PC-9 (cell line): Measurements from ENCODE around the gene CCL4L2. TPM values are rescaled to one million over a fixed set of nuclear protein-coding genes. Genes with fewer than 3 reads are reported as not detected.
"Not testable (repeated sequence)": the region's sequence is repeated elsewhere in the genome, so short reads cannot be mapped to it uniquely, and the experiment has no call there.

Experiments used
- Bru-seq: library from RNA; stranded (reverse); fragments of 400-500 nt; gene quantifications from one replicate; lab custom pipeline; 2021; lab: Mats Ljungman, UMichigan
- BruChase-seq, 2 experiments: library from RNA; stranded (reverse); fragments of 400-500 nt; gene quantifications; one replicate each; lab custom pipeline; 2021; lab: Mats Ljungman, UMichigan
- BruUV-seq: library from RNA; stranded (reverse); fragments of 400-500 nt; replicated peaks from 2 replicates; lab custom pipeline; 2021; lab: Mats Ljungman, UMichigan
- CTCF ChIA-PET: fragments of 300-600 bp; sonication (Branson Sonifier 250); formaldehyde crosslinking; loops from one replicate; lab custom pipeline; 2022; ENCODE audit warnings: antibody characterized with exemption; lab: Charles Lee
- POLR2A ChIA-PET: fragments of 300-600 bp; sonication (Branson Sonifier 250); formaldehyde crosslinking; loops from one replicate; lab custom pipeline; 2022; ENCODE audit warnings: antibody characterized with exemption; ENCODE audit not compliant: unreplicated experiment; lab: Charles Lee
- DNase-seq, 2 experiments: peaks; one replicate each; pipeline versions ENCODE4 v3.0.0 to v3.0.0-alpha.2; 2015 to 2022; ENCODE audit warnings: mixed read lengths in 1 of 2
- H2AFZ ChIP-seq: fragments of 200-600 bp; sonication (generic); 2 replicates; pipeline ENCODE4 v1.8.1; 2017; ENCODE audit warnings: antibody characterized with exemption
- H3F3A ChIP-seq: fragments of 200-600 bp; sonication (generic); 2 replicates; pipeline ENCODE4 v1.8.1; 2017; ENCODE audit warnings: antibody characterized with exemption, mild to moderate bottlenecking, low read depth; ENCODE audit not compliant: insufficient read depth
- H3K27ac ChIP-seq: fragments of 200-600 bp; sonication (generic); 2 replicates; pipeline ENCODE4 v1.6.1; 2016; ENCODE audit warnings: mixed run types
- H3K27me3 ChIP-seq: fragments of 200-600 bp; sonication (generic); 2 replicates; pipeline ENCODE4 v1.6.1; 2016; ENCODE audit warnings: low read depth, mixed run types; ENCODE audit not compliant: insufficient read depth
- H3K36me3 ChIP-seq: fragments of 200-600 bp; sonication (generic); 2 replicates; pipeline ENCODE4 v1.6.1; 2016; ENCODE audit warnings: low read depth, mixed run types
- H3K4me1 ChIP-seq: fragments of 200-600 bp; sonication (generic); replicated peaks from 2 replicates; pipeline ENCODE4 v1.6.1; 2016; ENCODE audit warnings: mixed run types; ENCODE audit not compliant: insufficient read depth
- H3K4me2 ChIP-seq: fragments of 200-600 bp; sonication (generic); 2 replicates; pipeline ENCODE4 v1.6.1; 2017; ENCODE audit warnings: mixed run types
- H3K4me3 ChIP-seq: fragments of 200-600 bp; sonication (generic); 2 replicates; pipeline ENCODE4 v1.6.1; 2016; ENCODE audit warnings: mixed run types
- H3K79me2 ChIP-seq: fragments of 200-600 bp; sonication (generic); 2 replicates; pipeline ENCODE4 v1.6.1; 2017; ENCODE audit warnings: low read depth, mixed run types
- H3K9me2 ChIP-seq: fragments of 200-600 bp; sonication (generic); 2 replicates; pipeline ENCODE4 v1.8.1; 2017; ENCODE audit warnings: mild to moderate bottlenecking; ENCODE audit not compliant: insufficient read depth
- H3K9me3 ChIP-seq: fragments of 200-600 bp; sonication (generic); 2 replicates; pipeline ENCODE4 v1.8.1; 2016; ENCODE audit warnings: low read depth; ENCODE audit not compliant: insufficient read depth
- H4K20me1 ChIP-seq: fragments of 200-600 bp; sonication (generic); 2 replicates; pipeline ENCODE4 v1.8.1; 2017; ENCODE audit not compliant: insufficient read depth
- intact Hi-C: fragments of 100-400 bp; cut with micrococcal nuclease; formaldehyde crosslinking; loops from one replicate; pipeline ENCODE4 v1.10.0; 2022; ENCODE audit not compliant: unreplicated experiment
- long read RNA-seq: library from polyadenylated mRNA; stranded (forward); transcript quantifications from one replicate; pipeline ENCODE4 v2.0.0, GENCODE V29; 2022
- total RNA-seq: library from RNA; stranded (reverse); gene quantifications from 2 replicates; pipeline ENCODE4 v1.2.3, GENCODE V29; 2021

Gene CCL4L2
- not detected in 2 replicates for total RNA-seq
- not detected for Bru-seq, nascent RNA
- BruChase-seq, experiment 1, labeled RNA remaining after a 2-hour chase = not detected
- BruChase-seq, experiment 2, labeled RNA remaining after a 6-hour chase = not detected
- long read RNA-seq = 0 reads

DNA sequence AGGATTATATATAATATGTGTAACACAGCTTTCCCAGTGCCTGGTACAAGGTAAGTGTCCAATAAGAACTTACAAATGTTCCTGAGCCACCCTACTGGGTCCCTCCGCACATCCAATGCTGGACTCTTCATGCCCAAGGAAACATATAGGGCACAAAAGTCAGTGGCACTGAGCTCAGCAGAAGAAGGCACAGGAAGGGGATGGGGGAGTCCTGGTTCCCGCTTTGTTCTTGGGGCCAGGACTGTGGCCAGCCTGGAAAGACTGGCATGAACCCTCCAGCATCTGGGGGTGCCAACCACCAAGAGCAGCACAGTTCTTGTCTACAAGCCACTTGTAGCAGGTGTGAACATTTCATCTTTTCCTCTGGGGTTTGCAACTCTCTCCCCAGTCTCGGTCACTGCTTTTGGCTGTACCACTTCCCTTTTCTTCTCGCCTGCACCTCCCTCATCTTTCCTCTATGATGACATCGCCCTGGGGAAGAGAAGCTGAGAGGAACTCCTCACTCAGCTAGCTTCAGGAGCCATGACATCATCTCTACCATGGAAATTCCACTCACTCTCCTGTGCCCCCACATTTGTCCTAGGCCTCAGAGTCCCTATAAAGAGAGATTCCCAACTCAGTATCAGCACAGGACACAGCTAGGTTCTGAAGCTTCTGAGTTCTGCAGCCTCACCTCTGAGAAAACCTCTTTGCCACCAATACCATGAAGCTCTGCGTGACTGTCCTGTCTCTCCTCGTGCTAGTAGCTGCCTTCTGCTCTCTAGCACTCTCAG is at the start of gene CCL4L2:
Gene CCL4L2 (plus strand): TSS at position 625 of the 773 bp plus-strand sequence.
- H3K27ac ChIP-seq, intact Hi-C loops, H3F3A ChIP-seq, H3K4me1 ChIP-seq, H3K36me3 ChIP-seq, DNase-seq, POLR2A ChIA-PET, BruUV-seq, H3K4me2 ChIP-seq, H3K9me3 ChIP-seq, H2AFZ ChIP-seq, H3K79me2 ChIP-seq, H3K4me3 ChIP-seq, H4K20me1 ChIP-seq, H3K9me2 ChIP-seq: not testable (repeated sequence)
- CTCF ChIA-PET = interaction anchor here (0.6 kb wide), 1 partner anchor 128 kb away, joined by 3 read pairs; no protein-coding TSS in a partner anchor
- peaks cover 73% of the 10 kb centered on the region for H3K27me3 ChIP-seq

DNA sequence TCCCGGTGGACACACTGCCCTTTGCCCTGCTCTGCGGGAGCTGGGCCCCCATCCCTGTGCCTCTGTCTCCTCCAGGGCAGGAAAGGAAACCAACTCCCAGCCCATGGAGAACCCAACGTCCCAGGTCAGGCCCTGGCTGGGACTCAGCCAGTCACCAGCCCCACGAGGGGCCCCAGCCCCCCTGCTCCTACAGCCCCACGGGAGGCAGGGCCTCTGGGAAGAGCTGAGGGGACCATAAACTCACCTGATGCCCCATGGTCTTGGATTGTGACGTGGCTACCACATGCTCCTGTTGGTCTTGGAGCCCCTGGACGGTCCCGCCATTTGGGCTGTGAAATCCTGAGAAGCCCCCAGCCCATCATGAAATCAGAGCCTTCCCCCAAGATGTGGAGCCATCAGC is 42.0 kb upstream of the CCL4L2 start:
- H3F3A ChIP-seq, H3K27ac ChIP-seq, H3K4me2 ChIP-seq, intact Hi-C loops, H3K36me3 ChIP-seq, POLR2A ChIA-PET, CTCF ChIA-PET, H3K9me3 ChIP-seq, BruUV-seq, H3K79me2 ChIP-seq, H3K9me2 ChIP-seq, H3K4me1 ChIP-seq, H2AFZ ChIP-seq, H3K4me3 ChIP-seq, DNase-seq, H4K20me1 ChIP-seq: not testable (repeated sequence)
- peaks cover 24% of the 10 kb centered on the region for H3K27me3 ChIP-seq

DNA sequence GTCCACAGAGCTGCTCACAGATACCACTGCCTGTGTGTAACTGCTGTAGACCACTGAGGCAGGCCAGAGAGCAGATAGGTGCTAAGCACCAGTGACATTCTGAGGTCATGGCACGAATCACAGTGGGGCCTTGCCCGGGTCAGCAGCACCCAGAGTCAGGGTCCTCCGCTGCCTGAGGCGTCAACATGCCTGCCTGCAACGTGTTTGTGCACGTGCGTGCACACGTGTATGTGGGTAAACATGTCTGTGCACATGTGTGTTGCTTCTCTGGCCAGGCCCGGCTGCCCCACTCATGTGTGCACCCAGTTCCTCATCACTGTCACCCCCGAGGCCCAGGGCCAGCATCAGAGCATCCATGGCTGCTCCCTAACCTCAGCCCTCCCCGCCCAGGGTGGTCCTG is 34.3 kb upstream of the CCL4L2 start, which contains the start of gene TBC1D3B:
Gene TBC1D3B (minus strand): TSS at position 101 of the 400 bp plus-strand sequence. CDS start 1,586 bp downstream, outside the sequence.
- H2AFZ ChIP-seq, CTCF ChIA-PET, H3K4me2 ChIP-seq, H3K4me1 ChIP-seq, H4K20me1 ChIP-seq, POLR2A ChIA-PET, intact Hi-C loops, H3K4me3 ChIP-seq, H3K9me2 ChIP-seq, H3K79me2 ChIP-seq, DNase-seq, BruUV-seq, H3K9me3 ChIP-seq, H3K27ac ChIP-seq, H3F3A ChIP-seq, H3K36me3 ChIP-seq: not testable (repeated sequence)
- H3K27me3 ChIP-seq = peaks cover 16% of the 10 kb centered on the region

DNA sequence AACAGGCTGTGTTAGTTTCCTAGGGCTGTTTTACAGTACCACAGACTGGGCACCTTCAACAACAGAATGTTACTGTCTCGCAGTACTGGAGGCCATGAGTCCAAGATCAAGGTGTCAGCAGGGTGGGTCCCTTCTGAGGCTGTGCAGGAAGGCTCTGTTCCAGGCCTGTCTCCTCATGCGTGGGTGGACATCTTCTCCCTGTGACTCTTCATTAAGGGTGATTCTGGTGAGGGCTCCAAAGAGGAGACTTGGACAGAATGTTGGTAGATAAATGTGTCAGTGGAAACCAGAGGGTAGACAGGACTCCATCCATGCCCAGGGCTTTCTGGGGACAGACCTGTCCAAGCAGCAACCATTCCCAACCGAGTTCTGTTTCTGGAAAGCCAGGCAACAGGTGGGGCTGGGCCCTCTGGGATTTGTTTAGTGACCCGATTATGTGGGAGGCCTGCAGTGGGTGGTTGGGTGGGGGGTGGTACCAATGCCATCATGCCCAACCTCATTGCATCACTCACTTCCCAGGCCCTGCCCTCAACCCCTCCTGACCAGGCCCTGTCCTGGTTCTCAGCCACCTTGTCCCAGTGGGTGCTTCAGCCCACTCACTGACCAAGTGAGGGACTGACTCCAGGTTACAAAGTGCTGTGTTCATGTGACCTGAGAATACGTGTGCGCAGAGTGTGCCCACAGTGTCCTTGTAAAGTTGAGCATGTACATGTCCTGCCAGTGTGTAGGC is 29.3 kb upstream of the CCL4L2 start:
- H2AFZ ChIP-seq, DNase-seq, H4K20me1 ChIP-seq, H3K9me2 ChIP-seq, H3K4me1 ChIP-seq, CTCF ChIA-PET, H3K27ac ChIP-seq, H3K36me3 ChIP-seq, BruUV-seq, POLR2A ChIA-PET, H3K79me2 ChIP-seq, intact Hi-C loops, H3K4me3 ChIP-seq, H3K9me3 ChIP-seq, H3F3A ChIP-seq, H3K4me2 ChIP-seq: not testable (repeated sequence)
- peaks cover 63% of the 10 kb centered on the region for H3K27me3 ChIP-seq
